Measurements from ENCODE around the gene DND1.
A peak's percentile ranks its signal among the peaks of the same experiment; 100 is the strongest.
"Not testable (repeated sequence)": the region's sequence is repeated elsewhere in the genome, so short reads cannot be mapped to it uniquely, and the experiment has no call there.

DND1 gene

GRCh38 chr5:140672455-140673186 is 755 bp downstream of the DND1 start:
- DNase-seq (ENCODE audit: low read depth in 2 of 2, low spot score in 1 of 2) = no peak

GRCh38 chr5:140671472-140672125 is 1.8 kb downstream of the DND1 start:
- DNase-seq (ENCODE audit: low read depth in 2 of 2, low spot score in 1 of 2) = no peak

GRCh38 chr5:140671035-140671434 is 2.3 kb downstream of the DND1 start:
- not testable (repeated sequence) for DNase-seq (ENCODE audit: low read depth in 2 of 2, low spot score in 1 of 2)

GRCh38 chr5:140664359-140665119 is 8.8 kb downstream of the DND1 start, which contains the start of gene WDR55:
Gene WDR55 (plus strand): TSS chr5:140664904. CDS start chr5:140664913, 9 bp downstream.
- DNase-seq (ENCODE audit: low read depth in 2 of 2, low spot score in 1 of 2) = peak; percentile 91 to 93

GRCh38 chr5:140664030-140664358 is 9.4 kb downstream of the DND1 start:
- no peak for DNase-seq (ENCODE audit: low read depth in 2 of 2, low spot score in 1 of 2)

GRCh38 chr5:140660371-140660770 is 13.0 kb downstream of the DND1 start:
- DNase-seq (ENCODE audit: low read depth in 2 of 2, low spot score in 1 of 2) = not testable (repeated sequence)

GRCh38 chr5:140658870-140659269 is 14.5 kb downstream of the DND1 start:
- no peak for DNase-seq (ENCODE audit: low read depth in 2 of 2, low spot score in 1 of 2)

- DNase-seq (ENCODE audit: low read depth in 2 of 2, low spot score in 1 of 2) = no peak
Measured at GRCh38 chr5:140647042-140647419, 26.3 kb downstream of the DND1 start.

GRCh38 chr5:140642718-140643117 is 30.7 kb downstream of the DND1 start:
- no peak for DNase-seq (ENCODE audit: low read depth in 2 of 2, low spot score in 1 of 2)

- DNase-seq (ENCODE audit: low read depth in 2 of 2, low spot score in 1 of 2) = no peak
Measured at GRCh38 chr5:140641716-140642115, 31.7 kb downstream of the DND1 start.

- peak; percentile 90 to 93 for DNase-seq (ENCODE audit: low read depth in 2 of 2, low spot score in 1 of 2)
Measured at GRCh38 chr5:140639148-140639981, 34.0 kb downstream of the DND1 start, which contains the start of gene TMCO6. Gene TMCO6 (plus strand): TSS chr5:140639451. CDS start chr5:140639528, 77 bp downstream.

- not testable (repeated sequence) for DNase-seq (ENCODE audit: low read depth in 2 of 2, low spot score in 1 of 2)
Measured at GRCh38 chr5:140638898-140639147, 34.6 kb downstream of the DND1 start.

GRCh38 chr5:140637371-140638100 is 35.8 kb downstream of the DND1 start:
- no peak for DNase-seq (ENCODE audit: low read depth in 2 of 2, low spot score in 1 of 2)

- DNase-seq (ENCODE audit: low read depth in 2 of 2, low spot score in 1 of 2) = no peak
Measured at GRCh38 chr5:140635291-140636257, 37.8 kb downstream of the DND1 start.

GRCh38 chr5:140634103-140634502 is 39.3 kb downstream of the DND1 start:
- DNase-seq (ENCODE audit: low read depth in 2 of 2, low spot score in 1 of 2) = no peak

GRCh38 chr5:140633501-140633900 is 39.9 kb downstream of the DND1 start:
- no peak for DNase-seq (ENCODE audit: low read depth in 2 of 2, low spot score in 1 of 2)

GRCh38 chr5:140633021-140633471 is 40.3 kb downstream of the DND1 start, which contains the start of gene CD14:
Gene CD14 (minus strand): TSS chr5:140633175. CDS start chr5:140633071, 104 bp downstream.
- DNase-seq (ENCODE audit: low read depth in 2 of 2, low spot score in 1 of 2) = no peak

GRCh38 chr5:140632366-140633020 is 40.9 kb downstream of the DND1 start:
- peak in 1 of 2 donors; percentile 18 for DNase-seq (ENCODE audit: low read depth in 2 of 2, low spot score in 1 of 2)
